IPS-18c (cell line): Measurements from ENCODE around the gene KCNK6.

Experiments
- H3K4me3 ChIP-seq: 2 replicates; pipeline ENCODE4 v1.7.0; 2013; ENCODE audit warnings: low read depth, mild to moderate bottlenecking, low read length, moderate library complexity; ENCODE audit not compliant: insufficient read depth
- H3K9me3 ChIP-seq: one replicate; pipeline ENCODE4 v1.6.1; 2013; ENCODE audit warnings: mild to moderate bottlenecking, low read length, moderate library complexity; ENCODE audit not compliant: control insufficient read depth, insufficient read depth

Gene KCNK6

GRCh38 chr19:38289955-38290354 is 29.7 kb upstream of the KCNK6 start:
- H3K4me3 ChIP-seq, result no peak overlapping the region
- no peaks in the 10 kb centered on the region for H3K9me3 ChIP-seq

GRCh38 chr19:38290631-38291147 is 29.0 kb upstream of the KCNK6 start:
- H3K9me3 ChIP-seq, result no peaks in the 10 kb centered on the region
- H3K4me3 ChIP-seq, result no peak overlapping the region

DNA sequence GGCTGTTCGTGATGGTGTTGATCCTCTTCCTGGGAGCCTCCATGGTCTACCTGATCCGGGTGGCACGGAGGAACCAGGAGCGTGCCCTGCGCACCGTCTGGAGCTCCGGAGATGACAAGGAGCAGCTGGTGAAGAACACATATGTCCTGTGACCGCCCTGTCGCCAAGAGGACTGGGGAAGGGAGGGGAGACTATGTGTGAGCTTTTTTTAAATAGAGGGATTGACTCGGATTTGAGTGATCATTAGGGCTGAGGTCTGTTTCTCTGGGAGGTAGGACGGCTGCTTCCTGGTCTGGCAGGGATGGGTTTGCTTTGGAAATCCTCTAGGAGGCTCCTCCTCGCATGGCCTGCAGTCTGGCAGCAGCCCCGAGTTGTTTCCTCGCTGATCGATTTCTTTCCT is 27.8 kb upstream of the KCNK6 start:
- no peak overlapping the region for H3K4me3 ChIP-seq
- no peaks in the 10 kb centered on the region for H3K9me3 ChIP-seq

- Histone ChIP-seq H3K4me3 (no peak overlapping the region), H3K9me3 (no peaks in the 10 kb centered on the region)
Measured at GRCh38 chr19:38293281-38293680, 26.4 kb upstream of the KCNK6 start.

DNA sequence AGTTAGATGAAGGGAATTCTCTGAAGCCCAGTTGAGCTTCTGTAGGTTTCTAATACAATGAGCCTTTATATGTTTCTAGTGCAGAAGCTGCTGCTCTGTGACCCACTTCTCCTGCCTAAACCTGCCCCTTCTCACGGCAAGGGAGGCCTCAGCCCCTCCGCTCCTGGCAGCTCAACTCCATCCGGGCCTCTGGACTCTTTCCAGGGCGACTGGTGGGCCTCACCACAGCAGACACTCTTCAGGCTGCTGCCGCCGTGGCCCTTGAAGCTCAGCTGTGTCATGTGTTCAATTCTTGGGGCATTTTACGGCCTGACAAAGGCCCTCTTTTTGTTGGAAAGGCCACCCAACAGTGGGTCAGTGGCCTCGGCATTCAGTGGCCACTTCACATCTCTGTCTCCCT is 25.6 kb upstream of the KCNK6 start:
- H3K4me3 ChIP-seq, result no peak overlapping the region
- H3K9me3 ChIP-seq, result no peaks in the 10 kb centered on the region

DNA sequence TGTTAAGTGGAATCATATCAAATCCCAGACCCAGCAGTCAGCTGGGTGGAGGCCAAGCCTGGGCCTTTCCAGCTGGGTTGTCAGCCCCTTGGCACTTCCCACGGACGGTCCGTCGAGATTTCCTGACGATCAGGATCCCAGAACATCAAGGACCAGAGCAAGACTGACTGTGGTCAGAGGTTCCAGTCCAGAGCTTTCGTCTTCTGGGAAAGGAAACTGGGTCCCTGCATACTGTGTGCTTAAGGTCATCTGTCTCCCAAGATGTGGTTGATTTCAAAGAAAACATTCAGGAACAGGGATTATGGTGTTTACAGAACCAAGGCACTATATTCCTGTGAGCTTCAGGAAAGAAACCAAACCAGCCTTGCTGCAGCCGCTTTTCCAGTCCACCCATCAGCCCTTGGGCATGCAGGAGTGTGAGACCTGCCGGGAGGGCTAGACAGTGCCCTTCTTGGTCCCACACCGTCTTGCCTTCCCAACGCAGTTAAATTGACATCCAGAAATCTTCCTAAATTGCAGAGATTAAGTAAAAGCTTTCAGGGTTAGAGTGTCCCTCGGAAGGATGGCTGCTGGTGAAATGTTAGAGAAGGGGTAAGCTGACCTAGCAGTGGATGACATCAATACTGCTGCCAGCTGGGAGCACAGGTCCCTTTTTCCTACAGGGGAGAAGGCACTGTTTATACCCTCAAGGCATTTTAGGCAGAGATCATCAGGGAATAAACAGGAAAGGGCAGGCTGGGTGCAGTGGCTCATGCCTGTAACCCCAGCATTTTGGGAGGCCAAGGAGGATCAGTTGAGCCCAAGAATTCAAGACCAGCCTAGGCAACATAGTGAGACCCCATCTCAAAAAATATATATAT is 20.6 kb upstream of the KCNK6 start:
- H3K4me3 ChIP-seq, result no peak overlapping the region
- no peaks in the 10 kb centered on the region for H3K9me3 ChIP-seq

GRCh38 chr19:38303517-38304351 is 15.9 kb upstream of the KCNK6 start, which contains the start of gene C19orf33:
Gene C19orf33 (plus strand): TSS chr19:38304251. CDS start chr19:38304262, 11 bp downstream.
- Histone ChIP-seq H3K9me3 (no peaks in the 10 kb centered on the region), H3K4me3 (peak within 1 kb of the TSS; percentile 64)

DNA sequence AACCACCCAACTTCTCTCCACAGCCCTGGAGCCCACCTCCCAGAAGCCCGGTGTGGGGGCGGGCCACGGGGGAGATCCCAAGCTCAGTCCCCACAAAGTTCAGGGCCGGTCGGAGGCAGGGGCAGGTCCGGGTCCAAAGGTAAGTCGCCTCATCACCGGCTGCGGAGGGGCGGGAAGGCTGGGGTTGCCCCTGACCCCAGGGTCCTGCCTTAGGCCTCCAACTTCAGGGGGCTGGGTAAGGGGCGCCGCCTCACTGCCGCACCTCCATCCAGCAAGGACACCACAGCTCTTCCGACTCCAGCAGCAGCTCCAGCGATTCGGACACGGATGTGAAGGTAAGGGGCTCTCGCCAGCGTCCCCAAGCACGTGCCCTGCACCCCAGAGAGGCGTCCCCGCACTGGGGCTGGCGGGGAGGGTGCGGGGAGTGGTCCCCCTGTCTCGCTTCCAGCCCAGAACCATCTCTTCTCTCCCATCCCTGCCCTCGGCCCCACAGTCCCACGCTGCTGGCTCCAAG is 15.2 kb upstream of the KCNK6 start:
- H3K4me3 ChIP-seq, result peak overlapping the region; percentile 64

DNA sequence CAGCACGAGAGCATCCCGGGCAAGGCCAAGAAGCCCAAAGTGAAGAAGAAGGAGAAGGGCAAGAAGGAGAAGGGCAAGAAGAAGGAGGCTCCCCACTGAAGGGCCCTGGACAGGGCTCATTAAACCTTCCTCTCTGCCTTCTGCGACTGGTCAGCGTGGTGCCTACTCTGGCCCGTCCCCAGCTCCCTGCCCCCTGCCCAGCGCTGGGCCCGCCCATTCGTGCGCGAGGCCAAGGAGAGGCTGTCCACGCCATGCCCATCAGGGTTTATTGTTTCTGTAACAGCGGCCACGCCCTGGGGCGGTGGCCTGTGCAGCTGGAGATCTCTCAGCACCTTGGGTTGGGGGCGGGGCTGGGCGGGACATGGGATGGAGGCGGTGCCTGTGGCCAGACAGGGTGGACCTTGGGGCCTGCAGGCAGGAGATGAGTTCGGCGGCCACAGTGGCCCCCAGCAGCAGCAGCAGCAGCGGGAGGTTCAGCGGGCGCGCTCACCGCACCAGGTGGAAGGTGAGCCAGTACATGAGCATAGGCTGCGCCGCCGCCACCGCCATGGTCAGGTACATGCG is 14.7 kb upstream of the KCNK6 start:
- Histone ChIP-seq H3K9me3 (no peaks in the 10 kb centered on the region), H3K4me3 (peak overlapping the region; percentile 64)

More for the DNA sequence above, 15.2 kb upstream of the KCNK6 start:
- H3K9me3 ChIP-seq, result no peaks in the 10 kb centered on the region

DNA sequence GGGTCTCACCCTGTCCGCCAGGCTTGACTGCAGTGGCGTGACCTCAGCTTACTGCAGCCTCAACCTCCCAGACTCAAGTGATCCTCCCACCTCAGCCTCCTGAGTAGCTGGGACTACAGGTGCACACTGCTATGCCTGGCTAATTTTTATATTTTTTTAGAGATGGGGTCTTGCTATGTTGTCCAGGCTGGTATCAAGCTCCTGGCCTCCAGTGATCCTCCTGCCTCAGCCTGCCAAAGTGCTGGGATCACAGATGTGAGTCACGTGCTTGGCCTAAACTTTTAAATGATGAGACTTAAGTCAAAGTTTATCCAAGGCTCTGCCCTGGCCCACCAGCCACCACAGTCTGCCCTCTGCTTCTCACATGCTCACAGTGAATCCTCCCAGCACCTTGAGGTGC is 13.4 kb upstream of the KCNK6 start:
- Histone ChIP-seq H3K4me3 (no peak overlapping the region), H3K9me3 (no peaks in the 10 kb centered on the region)

- Histone ChIP-seq H3K9me3 (no peaks in the 10 kb centered on the region), H3K4me3 (no peak overlapping the region)
Measured at GRCh38 chr19:38307076-38307475, 12.6 kb upstream of the KCNK6 start.

- no peak overlapping the region for H3K4me3 ChIP-seq
- H3K9me3 ChIP-seq, result no peaks in the 10 kb centered on the region
Measured at GRCh38 chr19:38307597-38307996, 12.0 kb upstream of the KCNK6 start.

DNA sequence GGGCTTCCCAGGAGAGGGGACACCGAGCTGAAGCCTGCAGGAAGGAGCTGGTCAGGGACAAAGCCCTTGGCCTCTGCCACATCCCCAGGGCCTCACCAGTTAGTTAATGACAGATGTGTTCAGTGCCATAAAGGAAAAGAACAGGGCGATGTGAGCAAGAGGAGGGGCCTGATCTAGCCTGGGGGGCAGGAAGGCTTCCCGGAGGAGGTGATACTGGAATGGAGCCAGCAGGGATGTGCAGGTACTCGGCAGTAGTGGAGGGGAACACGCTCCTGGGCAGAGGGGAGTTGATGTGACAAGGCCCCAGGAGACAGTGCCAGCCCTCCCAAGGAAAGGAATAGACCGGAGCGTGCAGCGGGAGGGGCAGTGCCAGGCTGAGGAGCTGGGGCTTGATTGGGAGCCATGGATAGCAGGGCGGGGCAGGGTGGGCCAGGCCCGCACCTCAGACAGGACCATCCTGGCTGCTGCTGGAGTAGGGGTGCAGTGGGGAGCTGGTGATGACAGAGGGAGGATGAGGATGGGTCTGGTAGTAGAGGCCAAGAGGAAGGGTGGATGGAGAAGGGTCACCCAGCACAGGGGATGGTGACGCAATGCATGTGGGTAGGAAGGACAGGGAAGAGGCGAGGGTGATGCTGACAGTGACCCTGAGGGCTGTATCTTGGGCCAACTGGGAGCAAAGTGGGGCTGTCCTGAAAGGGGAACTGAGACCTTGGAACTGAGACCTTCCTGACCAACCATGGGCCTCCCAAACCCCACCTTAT is 11.5 kb upstream of the KCNK6 start:
- H3K4me3 ChIP-seq, result no peak overlapping the region
- no peaks in the 10 kb centered on the region for H3K9me3 ChIP-seq

DNA sequence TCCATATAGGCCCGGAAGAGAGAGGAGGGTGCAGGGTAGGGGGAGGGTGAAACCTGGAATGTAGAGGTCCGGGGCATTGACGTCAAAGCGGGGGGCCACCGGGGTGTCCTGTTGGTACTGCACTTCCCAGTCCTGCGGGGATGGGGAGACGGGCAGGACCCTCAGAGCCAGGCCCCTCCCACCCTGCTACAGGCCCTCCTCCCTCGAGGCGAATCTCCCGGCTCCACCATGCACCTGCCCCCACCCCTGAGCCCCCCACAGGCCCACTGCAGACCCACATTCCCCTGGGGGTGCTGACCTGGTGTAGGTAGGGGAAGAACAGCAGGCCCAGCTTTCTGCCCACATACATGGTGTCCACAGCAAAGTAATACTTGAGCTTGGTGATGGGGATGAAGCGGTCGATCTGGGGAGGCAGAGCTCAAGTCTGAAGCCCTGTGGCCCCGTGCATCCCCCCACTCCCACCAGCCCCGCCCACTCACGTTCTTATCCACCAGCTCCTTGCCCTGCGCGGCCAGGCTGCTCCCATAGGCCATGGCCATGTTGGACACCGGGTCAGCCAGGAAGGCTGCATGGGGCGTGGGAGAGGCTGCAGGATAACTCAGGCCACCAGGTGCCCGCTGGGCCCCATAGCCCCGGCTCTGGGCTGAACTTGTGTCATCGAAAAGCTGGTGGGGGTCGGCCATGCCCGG is 10.6 kb upstream of the KCNK6 start:
- no peak overlapping the region for H3K4me3 ChIP-seq

DNA sequence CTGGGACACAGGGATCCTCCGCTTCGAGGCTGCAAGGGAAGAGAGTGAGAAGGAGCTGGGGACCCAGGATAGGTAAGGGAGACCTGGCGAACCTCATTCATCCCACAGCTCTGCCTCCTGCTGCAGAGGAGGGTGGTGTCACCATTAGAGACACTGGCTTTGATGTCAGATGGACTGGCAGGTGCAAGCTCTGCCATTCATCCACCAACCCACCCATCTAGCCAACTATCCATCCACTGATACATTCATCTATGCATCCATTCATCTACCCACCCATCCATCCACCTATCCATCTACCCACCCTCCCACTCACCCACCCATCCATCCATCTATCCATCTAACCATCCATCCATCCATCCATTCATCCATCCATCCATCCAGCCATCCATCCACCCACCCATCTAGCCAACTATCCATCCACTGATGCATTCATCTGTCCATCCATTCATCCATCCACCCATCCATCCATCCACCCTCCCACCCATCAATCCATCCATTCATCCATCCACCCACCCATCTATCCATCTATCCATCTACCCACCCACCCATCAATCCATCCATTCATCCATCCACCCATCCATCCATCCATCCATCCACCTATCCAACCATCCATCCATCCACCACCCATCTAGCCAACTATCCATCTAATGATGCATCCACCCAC is 9.9 kb upstream of the KCNK6 start:
- H3K4me3 ChIP-seq, result no peak overlapping the region

More for the DNA sequence above, 10.6 kb upstream of the KCNK6 start:
- no peaks in the 10 kb centered on the region for H3K9me3 ChIP-seq

GRCh38 chr19:38310279-38310670 is 9.4 kb upstream of the KCNK6 start:
- H3K4me3 ChIP-seq, result no peak overlapping the region
- no peaks in the 10 kb centered on the region for H3K9me3 ChIP-seq

More for the DNA sequence above, 9.9 kb upstream of the KCNK6 start:
- H3K9me3 ChIP-seq, result no peaks in the 10 kb centered on the region
